Neural crest cell (in vitro differentiated cells): ENCODE results near the gene HS6ST2. TPM values are rescaled to one million over a fixed set of nuclear protein-coding genes. Genes with fewer than 3 reads are reported as not detected.

Experiments used
- DNase-seq: peaks from one replicate; pipeline ENCODE4 v3.0.0; 2021; ENCODE audit warnings: low read depth, mixed read lengths, low spot score
- H3K27ac Mint-ChIP-seq: one replicate; pipeline ENCODE4 v1.8.0; 2021; ENCODE audit warnings: mild to moderate bottlenecking, mixed read lengths; ENCODE audit not compliant: unreplicated experiment
- H3K27me3 Mint-ChIP-seq: 2 replicates; pipeline ENCODE4 v1.8.0; 2021; ENCODE audit warnings: low read depth, mild to moderate bottlenecking, mixed read lengths
- H3K36me3 Mint-ChIP-seq: 2 replicates; pipeline ENCODE4 v1.8.0; 2021; ENCODE audit warnings: low read depth, mild to moderate bottlenecking, mixed read lengths
- H3K4me1 Mint-ChIP-seq: 2 replicates; pipeline ENCODE4 v1.8.0; 2021; ENCODE audit warnings: mixed read lengths
- H3K4me3 Mint-ChIP-seq: one replicate; pipeline ENCODE4 v1.8.0; 2021; ENCODE audit warnings: mild to moderate bottlenecking, mixed read lengths
- H3K9me3 Mint-ChIP-seq: 2 replicates; pipeline ENCODE4 v1.8.0; 2021; ENCODE audit warnings: mixed read lengths
- CTCF ChIP-seq: fragments of 200-600 bp; sonication (generic); conservative IDR thresholded peaks from 2 replicates; pipeline ENCODE4 v1.5.0; 2021; ENCODE audit warnings: antibody characterized with exemption, mild to moderate bottlenecking
- total RNA-seq: library from RNA; stranded (reverse); gene quantifications from 2 replicates; pipeline ENCODE4 v1.2.1, GENCODE V29; 2021

HS6ST2 gene
- total RNA-seq, 1 donor from 2014 or later, result 13.9 TPM

- Mint-ChIP-seq H3K36me3 (no peaks in the 10 kb centered on the region), H3K4me3 (no peak overlapping the region), H3K4me1 (no peaks in the 10 kb centered on the region), H3K9me3 (no peaks in the 10 kb centered on the region), H3K27me3 (no peaks in the 10 kb centered on the region), H3K27ac (no peak overlapping the region)
- TF ChIP-seq CTCF, result no peak
- no peak for DNase-seq
These were observed 290.3 kb downstream of the HS6ST2 start for GRCh38 chrX:132668178-132668577.

GRCh38 chrX:132665676-132666075 lies 292.8 kb downstream of the HS6ST2 start:
- H3K9me3 Mint-ChIP-seq, result no peaks in the 10 kb centered on the region
- H3K4me1 Mint-ChIP-seq, result no peaks in the 10 kb centered on the region
- no peaks in the 10 kb centered on the region for H3K27me3 Mint-ChIP-seq
- H3K36me3 Mint-ChIP-seq, result no peaks in the 10 kb centered on the region
- no peak overlapping the region for H3K27ac Mint-ChIP-seq
- no peak overlapping the region for H3K4me3 Mint-ChIP-seq
- no peak for TF ChIP-seq CTCF
- DNase-seq, result no peak

GRCh38 chrX:132664273-132664672 lies 294.2 kb downstream of the HS6ST2 start:
- no peak overlapping the region for H3K27ac Mint-ChIP-seq
- H3K4me3 Mint-ChIP-seq, result no peak overlapping the region
- H3K4me1 Mint-ChIP-seq, result no peaks in the 10 kb centered on the region
- no peak for TF ChIP-seq CTCF
- H3K27me3 Mint-ChIP-seq, result no peaks in the 10 kb centered on the region
- H3K9me3 Mint-ChIP-seq, result no peaks in the 10 kb centered on the region
- no peaks in the 10 kb centered on the region for H3K36me3 Mint-ChIP-seq
- DNase-seq, result no peak

- Mint-ChIP-seq H3K9me3 (no peaks in the 10 kb centered on the region), H3K27ac (no peak overlapping the region), H3K4me1 (no peaks in the 10 kb centered on the region), H3K36me3 (no peaks in the 10 kb centered on the region), H3K4me3 (no peak overlapping the region), H3K27me3 (no peaks in the 10 kb centered on the region)
- TF ChIP-seq CTCF, result no peak
- no peak for DNase-seq
These were observed 295.6 kb downstream of the HS6ST2 start for GRCh38 chrX:132662844-132663243.

GRCh38 chrX:132657876-132658275 lies 300.6 kb downstream of the HS6ST2 start:
- no peaks in the 10 kb centered on the region for H3K27me3 Mint-ChIP-seq
- no peaks in the 10 kb centered on the region for H3K9me3 Mint-ChIP-seq
- H3K27ac Mint-ChIP-seq, result no peak overlapping the region
- H3K4me3 Mint-ChIP-seq, result no peak overlapping the region
- no peak for DNase-seq
- H3K4me1 Mint-ChIP-seq, result peaks cover 27% of the 10 kb centered on the region
- no peak for TF ChIP-seq CTCF
- no peaks in the 10 kb centered on the region for H3K36me3 Mint-ChIP-seq

GRCh38 chrX:132652871-132653270 lies 305.6 kb downstream of the HS6ST2 start:
- Mint-ChIP-seq H3K27me3 (no peaks in the 10 kb centered on the region), H3K27ac (no peak overlapping the region), H3K36me3 (no peaks in the 10 kb centered on the region), H3K4me3 (no peak overlapping the region), H3K4me1 (peaks cover 31% of the 10 kb centered on the region), H3K9me3 (no peaks in the 10 kb centered on the region)
- no peak for TF ChIP-seq CTCF
- DNase-seq, result no peak
